HG02678 (cell line): ENCODE results near the gene MAP4K2.
"Not testable (repeated sequence)": the region's sequence is repeated elsewhere in the genome, so short reads cannot be mapped to it uniquely, and the experiment has no call there.

Experiments used
- ATAC-seq: cut with Tn5 transposase; IDR thresholded peaks from one replicate; pipeline ENCODE4 v1.9.1; 2021; ENCODE audit warnings: mild to moderate bottlenecking, moderate library complexity; ENCODE audit not compliant: unreplicated experiment

Gene MAP4K2

DNA sequence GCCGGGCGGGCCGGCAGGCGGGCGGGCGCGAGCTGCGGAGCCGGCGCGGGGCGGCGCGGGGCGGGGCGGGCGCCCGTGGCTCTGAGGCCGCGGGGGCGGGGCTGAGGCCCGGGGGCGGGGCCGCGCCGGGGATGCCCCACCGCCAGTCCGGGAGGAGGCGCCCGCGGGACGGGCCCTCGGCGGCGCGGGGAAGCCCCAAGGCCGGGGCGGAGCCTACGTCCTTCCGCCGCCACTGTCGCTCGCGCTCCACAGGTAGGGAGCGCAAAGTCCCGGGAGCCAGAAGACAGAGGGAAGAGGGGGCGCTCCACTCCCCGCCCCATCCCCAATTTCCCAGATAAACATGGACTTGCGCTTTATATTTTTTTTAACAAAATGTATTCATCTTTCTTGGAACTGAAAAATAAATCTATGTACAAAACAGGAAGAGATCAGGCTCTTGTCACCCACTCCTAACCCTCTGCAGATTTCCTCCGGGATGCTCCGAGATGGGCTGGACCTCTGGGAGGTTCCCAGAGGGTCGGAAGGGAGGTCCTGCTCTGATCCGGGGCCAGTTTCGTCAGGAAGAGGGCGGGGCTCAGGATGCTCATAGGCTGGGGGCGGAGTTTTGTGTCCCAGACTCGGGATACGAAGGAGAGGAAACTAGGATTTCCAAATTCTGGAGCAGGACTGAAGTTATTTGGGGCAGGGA lies at the start of gene MAP4K2:
MAP4K2 (minus strand) TSS at position 57 of the 688 bp plus-strand sequence. CDS start 65 bp downstream, outside the sequence.
- ATAC-seq = peak; percentile 65

DNA sequence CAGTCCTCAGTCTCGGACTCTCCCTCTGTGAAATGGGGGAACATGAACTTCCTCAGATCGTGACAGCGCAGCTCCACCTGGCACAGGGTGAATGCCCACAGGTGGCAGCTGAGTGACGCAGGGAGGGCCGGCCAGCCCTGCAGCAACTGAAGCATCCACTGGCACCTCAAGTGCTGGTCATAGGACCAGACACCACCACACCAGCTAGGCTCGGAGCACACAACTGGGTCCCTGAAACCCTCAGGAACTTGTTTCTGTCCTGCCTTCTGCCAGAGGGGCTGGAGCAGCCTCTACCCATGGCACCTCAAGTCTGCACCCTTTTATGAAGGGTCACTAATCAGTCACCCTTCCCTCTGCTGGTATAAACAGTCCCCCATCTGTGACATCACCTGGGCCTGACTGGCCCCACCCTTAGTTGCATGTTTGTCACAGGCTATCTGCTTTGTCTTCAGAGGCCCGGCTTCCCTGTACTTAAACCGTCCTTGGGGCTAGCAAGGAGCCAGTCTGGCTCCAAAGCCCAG lies 48.9 kb upstream of the MAP4K2 start:
- ATAC-seq = no peak

DNA sequence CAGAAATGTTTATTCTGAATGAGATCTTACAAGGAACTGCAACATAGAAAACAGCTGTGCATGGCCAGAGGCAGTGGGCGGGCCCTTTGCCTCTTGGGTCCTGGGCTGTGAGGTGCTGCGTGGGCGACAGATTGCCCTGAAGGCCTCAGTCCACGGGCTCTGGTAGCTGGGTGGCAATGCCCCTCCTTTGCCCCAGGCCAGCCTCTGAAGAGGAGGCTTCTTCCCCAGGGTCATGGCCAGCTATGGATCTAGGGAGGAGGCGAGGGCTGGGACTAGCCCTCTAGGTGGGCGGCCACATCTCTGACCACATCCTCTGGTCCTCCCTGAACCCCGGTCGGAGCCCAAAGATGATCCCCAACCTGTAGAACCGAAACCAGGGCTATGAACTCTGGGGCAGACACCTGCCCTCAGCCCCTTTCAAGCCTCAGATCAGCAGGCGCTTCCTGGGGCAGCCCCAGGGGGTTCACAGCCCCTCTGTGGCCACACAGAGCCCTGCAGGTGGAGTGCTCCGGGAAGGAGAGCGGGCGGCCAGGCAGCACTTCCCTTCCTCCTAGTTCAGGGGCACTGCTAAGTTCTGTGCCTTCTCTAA lies 48.1 kb upstream of the MAP4K2 start:
- peak; percentile 74 for ATAC-seq

DNA sequence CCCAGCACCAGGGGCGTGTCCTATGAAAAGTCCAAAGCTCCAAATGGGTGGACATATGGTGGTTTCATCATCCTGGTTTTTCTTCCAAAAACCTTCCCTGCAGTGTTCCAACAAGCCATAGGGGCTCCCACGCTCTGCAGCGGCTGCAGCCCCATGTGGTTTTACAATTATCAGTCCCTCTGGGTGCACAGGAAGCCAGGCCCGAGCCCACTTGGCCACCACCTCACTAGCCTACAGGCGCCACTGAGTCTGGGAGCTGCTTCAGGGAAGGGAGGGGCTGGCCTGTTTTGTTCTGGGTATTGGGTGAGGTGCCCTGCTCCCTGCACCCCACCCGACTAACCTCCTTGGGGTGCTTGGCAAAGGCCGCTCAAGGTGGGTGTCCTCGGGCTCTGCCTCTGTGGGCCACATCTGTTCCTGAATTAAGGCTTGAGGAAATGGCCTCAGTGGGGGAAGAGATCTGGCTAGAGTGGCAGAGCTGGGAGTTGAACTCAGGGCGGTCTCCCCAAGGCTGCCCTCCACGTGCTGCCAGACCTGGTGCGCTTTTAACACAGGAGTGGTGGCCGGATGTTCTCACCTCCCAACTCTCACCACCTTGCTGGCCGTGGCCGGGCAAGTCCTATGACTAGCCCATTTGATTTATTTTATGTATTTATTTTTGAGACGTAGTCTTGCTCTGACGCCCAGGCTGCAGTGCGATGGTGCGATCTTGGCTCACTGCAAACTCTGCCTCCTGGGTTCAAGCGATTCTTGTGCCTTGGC lies 46.8 kb upstream of the MAP4K2 start:
- ATAC-seq = no peak

DNA sequence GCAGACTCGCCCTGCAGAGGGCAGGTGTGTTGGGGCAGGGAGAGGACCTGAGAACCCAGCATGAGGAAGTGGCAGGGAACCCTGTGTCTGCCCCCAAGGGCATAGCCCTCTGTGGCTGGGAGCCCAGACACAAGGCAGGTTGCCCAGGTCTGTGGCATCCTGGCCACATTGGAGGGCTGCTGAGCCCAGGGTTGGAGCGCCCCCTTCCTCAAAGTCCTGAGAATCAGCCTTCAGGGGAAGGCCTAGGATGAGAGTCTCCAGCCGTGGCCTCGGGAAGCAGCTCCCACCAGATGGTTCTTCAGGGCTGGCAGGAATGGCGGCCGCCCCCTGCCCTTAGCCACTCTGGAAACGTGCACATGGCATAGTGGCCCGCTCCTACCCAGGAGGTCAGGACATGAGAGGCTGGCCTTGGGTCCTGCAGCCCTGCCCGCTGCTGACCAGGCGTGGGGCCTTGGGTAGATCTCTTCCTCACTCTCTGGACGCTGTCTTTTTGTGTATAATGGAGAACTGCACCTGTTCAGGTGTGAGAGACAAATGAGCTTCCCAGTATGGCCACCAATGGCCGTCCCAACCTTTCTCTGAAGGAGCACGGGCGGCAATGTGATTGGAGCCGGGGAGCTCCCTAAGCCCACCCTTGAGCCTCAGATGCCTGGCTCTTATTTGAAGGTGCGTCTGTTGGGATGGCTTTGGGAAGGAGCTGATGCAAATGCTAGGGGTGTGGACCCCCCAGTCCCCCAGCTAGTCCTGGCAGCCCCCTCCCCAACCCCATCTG lies 46.0 kb upstream of the MAP4K2 start:
- ATAC-seq = no peak

DNA sequence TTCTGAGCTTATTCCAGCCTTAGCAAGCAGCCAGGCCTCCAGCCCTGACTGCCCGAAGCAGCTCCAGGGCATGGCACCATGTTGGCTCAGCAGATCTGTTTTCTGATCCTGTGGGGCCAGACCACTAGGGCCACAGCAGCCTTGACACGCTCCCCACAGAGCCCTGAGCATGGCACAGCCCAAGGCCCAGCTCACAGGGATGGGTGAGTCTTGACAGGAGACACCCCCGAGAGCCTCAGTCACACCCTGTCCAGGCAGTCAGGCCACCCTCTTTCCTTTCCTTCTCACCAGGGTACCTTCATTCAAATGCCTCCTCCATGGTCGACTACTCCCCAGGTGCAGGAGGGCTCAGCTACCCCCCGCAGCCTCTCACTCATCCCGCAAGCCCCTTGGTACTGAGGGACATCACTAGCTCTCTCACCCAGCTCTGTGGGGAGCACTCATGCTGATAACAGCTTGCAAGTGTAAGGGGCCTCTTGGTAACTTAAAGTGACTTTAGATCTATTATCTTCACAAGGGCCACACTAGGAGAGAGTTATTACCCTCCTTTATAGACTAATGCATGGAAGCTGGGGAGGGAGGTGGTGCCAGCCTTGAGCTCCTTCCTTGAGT lies 45.3 kb upstream of the MAP4K2 start:
- ATAC-seq = no peak

DNA sequence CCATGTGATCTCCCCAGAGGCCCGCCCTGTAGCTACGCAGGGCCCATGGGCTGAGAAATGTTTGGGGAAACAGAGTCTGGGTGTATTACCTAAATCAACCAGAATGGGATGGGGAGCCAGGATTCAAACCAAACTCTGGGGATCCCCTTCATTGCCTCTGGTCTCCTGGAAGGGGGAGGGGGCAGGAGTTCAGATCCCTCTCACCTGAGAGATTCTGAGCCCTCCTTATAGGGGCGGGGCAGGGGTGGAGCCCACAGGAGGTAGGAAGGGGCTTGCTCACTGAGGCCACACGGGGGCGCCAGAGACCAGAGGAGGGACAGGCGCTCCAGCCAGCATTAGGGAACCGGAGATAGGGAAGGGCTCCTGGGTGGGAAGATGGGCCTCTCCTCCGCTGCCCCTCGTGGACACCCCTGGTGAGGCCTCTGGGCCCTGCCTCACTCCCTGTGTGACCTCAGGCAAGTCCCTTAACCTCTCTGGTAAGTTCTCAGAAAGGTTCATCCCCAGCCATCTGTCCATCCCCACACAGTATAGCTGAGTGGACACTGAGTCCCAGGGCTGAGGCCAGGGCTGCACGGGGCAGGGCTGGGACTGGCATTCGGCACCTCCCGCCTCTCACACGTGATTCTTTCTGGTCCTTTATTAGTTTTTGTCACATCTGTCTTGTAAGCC lies 44.1 kb upstream of the MAP4K2 start:
- peak; percentile 34 for ATAC-seq

DNA sequence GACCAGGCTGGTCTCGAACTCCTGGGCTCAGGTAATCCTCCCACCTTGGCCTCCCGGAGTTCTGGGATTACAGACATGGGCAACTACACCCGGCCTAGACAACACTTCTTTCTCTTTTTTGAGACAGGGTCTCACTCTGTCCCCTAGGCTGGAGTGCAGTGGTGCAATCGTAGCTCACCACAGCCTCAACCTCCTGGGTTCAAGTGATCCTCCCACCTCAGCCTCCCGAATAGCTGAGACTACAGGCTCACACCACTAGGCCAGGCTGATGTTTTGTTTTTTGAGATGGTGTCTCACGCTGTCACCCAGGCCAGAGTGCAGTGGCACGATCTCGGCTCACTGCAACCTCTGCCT lies 42.7 kb upstream of the MAP4K2 start:
- ATAC-seq = not testable (repeated sequence)

DNA sequence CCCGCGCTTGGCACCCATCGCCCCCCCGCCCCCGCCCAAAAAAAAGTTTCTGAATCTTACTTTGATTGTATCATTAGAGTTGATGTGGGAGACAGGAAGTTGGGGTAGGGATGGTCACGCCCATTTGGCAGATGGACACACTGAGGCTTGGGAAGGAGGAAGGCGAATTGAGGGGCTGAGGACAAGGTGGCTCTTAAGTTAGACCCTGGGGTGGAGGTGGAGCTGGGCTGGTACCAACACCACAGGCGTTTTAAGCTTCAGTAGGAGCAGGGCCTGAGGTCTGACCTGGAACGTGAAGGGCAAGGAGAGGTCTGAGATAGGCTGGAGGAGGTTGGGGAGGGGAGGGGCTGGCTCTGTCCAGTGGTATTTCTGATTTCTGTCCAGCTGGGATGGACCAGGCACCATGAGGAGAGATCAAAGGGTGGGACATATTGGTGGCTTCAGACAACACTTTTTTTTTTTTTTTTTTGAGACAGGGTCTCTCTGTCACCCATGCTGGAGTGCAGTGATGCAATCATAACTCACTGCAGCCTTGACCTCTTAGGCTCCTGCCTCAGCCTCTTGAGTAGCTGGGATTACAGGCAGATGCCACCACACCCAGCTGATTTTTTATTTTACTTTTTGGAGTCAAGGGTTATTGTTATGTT lies 42.2 kb upstream of the MAP4K2 start:
- ATAC-seq = no peak

DNA sequence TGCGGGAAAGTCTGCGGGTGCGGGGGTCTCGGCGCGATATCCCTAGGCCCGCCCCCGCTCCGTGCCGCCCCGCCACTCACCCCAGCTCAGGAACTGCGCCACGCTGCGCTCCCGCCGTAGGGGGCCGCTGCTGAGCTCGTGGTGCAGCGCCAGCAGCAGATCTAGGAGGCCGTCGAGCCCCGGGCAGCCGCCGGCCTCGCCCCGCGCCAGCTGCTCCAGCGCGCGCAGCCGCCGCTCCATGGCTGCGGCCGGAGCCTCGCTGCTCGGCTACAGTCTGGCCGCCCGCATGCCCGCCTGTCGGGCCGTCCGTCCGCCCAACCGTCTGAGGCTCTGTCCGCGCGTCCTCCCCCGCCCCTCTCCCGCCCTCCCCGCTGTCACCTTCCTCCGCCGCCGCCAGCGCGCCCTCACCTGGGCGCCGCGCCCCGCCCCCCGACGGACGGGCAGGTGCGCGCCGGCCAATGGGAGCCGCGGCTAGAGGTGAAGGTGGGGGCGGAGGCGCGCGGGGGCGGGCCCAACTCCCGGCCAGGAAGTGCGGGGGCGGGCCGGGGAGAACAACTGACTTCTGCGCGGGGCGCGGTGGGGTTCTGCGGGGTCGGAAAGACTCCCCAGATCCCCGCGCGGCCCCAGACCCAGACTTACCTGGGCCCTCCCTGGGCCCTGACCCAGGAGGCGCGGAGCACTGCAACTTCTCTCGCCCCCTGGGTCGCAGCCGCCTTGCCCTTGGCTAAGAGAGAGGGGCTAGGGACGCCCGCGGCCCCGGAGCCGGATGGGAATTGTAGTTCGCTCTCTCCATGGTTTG lies 41.5 kb upstream of the MAP4K2 start, which contains the start of gene CDC42BPG:
CDC42BPG (minus strand) TSS at position 324 of the 799 bp plus-strand sequence; CDS start at position 240, 84 bp downstream.
- ATAC-seq = peak; percentile 35

DNA sequence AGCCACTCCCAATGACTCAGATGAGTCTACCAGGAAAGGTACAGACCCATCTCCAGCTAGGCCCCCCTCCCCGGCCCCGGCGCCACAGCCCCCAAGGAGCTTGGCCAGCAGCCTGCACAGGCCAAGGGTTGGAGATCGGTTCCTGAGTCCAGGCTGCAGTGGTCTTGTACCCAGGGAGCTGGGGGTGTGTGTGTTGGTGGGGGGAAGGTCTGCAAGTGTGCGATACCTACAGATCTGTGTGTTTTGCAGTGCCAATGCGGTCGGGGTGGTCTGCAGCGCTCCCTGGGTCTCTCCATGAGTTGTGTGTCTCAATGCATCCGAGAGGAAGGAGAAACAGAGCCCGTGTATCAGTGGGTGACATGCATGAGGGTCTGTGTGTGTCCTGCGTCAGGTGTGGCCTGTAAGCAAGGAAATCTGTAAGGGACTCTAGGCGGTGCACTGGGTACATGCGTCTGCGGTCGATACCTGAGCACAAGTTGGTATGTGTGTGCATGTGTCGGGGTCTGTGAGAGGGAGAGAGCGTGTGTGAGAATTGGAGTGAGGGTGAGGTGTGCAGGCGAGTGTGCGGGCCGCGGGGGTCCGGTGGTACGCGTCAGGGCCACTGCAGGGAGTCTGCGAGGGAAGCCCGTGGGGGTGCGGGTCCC lies 40.8 kb upstream of the MAP4K2 start:
- no peak for ATAC-seq

DNA sequence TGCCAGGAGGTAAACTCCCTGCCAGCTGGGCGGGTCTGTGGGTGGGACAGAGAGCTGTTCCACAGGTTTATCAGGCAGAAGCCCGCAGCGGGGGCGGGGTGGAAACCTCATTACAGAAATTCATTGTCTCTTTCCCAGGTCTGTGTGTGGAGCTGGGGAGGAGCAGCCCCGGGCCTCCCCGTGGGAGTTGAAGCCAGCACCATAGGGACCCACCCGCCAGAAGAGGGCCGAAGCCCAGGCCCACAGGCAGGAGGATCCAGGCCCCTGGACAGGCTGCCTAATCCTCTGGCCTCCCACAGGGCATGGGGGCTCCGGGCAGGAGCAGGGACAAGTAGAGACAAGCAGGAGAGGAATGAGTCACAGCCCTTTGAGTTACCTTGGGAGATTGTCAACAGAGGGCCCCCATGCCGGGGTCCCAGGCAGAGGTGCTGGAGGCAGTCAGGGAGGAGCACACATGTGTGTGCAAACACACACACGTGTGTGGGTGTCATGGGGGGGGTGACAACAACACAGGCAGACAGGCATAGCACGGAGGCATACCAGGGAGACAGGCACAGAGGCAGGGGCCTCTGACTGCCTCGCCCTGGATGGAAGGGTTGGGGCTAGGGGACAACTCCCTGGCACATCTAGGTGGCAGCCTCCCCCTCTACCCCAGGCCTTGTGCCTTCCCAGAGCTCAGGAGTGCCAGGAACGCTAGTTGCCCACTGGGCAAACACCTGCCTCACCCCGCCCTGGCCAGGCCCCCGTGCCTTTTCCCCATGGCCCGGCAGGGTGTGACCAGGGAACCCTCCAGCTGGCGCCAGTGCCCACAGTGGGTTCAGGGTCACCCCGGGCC lies 40.1 kb upstream of the MAP4K2 start:
- ATAC-seq = no peak

DNA sequence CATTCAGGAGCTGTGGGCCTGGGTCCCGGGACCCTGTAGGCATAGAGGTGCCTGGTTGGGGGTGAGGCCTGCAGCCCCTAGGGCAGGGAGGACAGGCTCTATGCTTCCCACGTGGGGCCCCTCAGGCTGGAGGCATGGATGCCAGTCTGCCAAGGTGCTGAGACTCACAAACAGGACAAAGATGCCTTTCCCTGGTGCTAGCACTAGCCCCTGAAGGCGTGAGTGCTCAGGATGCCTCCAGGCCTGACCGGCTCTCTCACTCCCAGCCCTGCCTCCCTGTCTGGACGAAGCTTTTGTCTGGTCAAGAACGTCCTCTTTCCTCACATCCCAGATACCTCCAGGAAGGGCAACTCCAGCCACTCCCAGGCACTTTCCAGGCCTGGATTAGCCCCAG lies 39.3 kb upstream of the MAP4K2 start:
- ATAC-seq = no peak

DNA sequence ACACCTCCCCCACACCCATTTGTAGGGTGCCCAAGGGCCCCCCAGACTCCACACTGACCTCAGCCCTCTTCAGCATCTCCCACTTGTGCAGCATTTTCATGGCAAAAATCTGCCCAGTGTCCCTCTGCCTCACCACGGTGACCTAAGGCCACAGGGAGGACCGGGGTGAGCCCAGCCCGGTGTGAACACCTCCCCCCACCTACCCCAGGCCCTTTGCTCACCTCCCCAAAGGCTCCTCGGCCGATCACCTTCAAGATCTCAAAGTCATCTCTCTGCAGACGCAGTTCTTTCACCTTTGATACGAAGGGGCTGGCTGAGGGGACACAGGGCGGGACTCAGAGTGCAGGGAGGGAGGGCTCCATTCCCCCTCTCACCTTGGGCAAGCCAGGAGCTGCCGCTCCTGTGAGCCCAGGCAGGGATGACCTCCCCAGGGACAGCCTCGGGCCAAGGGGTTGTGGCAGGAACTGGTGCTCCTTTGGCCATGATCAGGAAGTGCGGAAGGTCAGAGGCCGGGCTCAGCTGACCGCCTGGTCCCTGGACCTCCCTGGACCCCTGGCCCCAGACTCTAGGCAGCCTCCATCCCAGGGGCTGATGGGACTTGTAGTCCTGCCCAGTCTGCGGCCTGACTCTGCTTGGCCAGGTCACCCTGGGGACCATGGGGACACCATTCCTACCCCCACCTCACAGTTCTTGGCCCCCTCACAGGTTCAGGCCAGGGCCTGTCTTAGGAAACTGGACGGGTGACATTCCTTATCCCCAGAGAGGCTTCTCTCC lies 38.8 kb upstream of the MAP4K2 start:
- ATAC-seq = no peak

DNA sequence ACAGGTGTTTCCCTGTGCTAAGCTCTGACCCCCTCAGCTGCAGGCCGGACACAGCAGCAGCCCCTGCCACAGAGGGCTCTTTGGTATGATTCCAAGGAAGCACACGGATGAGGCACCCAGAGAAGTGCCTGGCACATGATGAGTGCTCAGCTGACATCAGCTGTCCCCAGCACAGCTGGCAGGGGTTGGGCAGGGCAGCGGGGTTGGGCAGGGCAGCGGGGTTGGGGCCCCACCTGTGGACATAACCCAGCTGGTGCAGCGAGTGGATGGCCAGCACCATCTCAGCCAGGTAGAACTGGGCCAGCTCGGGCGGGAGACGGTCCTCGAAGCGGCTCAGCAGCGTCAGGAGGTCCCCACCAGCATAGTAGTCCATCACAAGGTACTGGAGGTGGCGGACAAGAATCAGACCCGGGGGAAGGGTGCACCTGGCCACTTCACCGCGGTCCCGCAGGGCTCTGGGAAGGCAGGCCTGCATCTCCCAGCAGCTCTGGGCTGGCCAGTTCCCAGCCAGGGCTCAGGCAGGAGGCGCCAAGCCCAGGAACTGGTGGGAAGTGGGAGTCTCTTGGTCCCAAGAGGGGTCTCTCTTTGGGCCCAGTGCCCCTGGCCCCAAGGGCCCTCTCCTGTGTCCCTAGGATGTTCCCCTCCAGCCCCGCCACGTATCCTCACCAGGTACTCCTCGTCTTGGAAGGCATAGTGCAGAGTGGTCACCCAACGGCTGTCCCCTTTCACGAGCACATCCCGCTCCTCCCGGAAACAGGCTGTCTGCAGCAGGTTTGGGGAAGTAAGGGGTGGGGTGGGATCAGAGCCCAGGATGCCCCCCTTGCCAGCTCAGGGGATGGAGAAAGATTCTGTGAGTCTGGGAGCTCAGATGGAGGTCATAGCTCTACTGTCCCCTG lies 37.1 kb upstream of the MAP4K2 start:
- no peak for ATAC-seq

DNA sequence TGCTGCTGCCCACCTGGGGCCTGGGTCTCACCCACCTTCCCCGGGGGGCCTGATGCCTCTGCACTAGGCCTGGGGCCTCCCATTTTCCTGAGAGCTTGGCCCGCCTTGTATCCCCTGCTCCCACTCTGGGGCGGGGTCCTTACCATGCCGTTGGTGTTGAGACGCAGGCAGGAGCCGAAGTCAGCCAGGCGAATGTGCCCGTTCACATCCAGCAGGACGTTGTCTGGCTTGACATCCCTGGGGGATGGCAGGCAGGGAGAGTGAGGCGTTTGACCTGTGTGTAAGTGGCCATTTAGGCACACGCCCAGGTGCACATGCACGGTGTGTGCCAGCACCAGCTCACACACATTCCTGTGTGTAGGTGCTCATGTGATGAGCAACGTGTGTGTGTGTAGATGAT lies 36.3 kb upstream of the MAP4K2 start:
- no peak for ATAC-seq
